Esophagus mucosa (tissue), 1 donor: ENCODE results near the gene ARHGEF7. TPM values are rescaled to one million over a fixed set of nuclear protein-coding genes. Genes with fewer than 3 reads are reported as not detected.

Experiments
- ATAC-seq: fragments of 200-7000 bp; cut with Tn5 transposase; one replicate; pipeline ENCODE4 v1.9.1; 2020
- total RNA-seq: library from RNA; stranded (reverse); gene quantifications from one replicate; pipeline ENCODE4 v1.2.4, GENCODE V29; 2023
- donor health status: DM: yes; HTN: yes; CAD: no.

The ARHGEF7 gene
- total RNA-seq, 1 donor from 2014 or later, result 25.6 TPM

DNA sequence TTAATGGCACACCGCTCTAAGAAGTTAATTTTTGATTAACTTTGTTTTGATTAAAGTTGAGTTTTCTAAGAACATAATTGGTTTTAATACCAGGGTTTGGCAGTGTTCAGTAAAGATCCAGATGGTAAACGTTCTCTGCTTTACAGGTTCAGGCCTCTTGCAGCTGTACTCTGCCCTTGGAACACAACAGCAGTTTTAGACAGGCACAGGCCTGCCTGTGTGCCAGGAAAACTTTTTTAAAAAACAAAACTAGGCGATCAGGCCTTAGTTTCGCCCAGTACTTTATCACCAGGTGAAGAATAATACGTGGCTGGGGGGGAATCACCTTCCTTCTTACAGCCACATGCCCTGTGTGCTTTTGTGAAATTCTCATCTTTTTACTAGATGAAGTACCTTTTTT is 167.3 kb downstream of the ARHGEF7 start:
- ATAC-seq, result peak; percentile 75

DNA sequence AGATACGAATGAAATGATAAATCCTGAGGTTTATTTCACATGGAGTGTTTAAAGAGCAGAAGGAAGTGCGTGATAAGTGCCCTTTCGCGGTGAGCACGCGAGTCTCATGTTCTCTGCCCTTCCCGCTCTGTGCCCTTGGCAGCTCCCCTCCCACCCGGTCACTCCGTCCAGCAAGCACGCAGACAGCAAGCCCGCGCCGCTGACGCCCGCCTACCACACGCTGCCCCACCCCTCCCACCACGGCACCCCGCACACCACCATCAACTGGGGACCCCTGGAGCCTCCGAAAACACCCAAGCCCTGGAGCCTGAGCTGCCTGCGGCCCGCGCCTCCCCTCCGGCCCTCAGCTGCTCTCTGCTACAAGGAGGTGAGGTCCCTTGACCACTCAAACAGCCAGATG is 167.9 kb downstream of the ARHGEF7 start:
- ATAC-seq, result no peak

DNA sequence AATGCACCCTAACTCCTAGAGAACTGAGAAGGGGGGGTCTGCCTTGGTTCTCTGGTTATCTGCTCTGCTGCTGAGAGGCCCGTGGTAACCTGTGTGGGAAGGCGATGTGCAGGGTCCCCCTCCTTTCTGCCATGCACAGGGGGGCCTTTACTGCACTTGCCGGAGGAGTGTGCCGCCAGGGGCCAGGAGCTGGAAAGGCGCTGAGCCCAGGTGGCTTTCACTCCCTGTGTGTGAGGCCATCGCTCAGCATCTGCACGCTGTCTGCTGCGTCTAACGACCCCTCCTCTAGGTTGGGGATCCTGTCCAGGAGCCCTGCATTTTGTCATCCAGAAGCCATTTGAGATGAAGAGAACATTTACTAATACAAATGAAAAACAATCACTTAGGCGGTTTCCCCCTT is 168.3 kb downstream of the ARHGEF7 start:
- ATAC-seq, result no peak

DNA sequence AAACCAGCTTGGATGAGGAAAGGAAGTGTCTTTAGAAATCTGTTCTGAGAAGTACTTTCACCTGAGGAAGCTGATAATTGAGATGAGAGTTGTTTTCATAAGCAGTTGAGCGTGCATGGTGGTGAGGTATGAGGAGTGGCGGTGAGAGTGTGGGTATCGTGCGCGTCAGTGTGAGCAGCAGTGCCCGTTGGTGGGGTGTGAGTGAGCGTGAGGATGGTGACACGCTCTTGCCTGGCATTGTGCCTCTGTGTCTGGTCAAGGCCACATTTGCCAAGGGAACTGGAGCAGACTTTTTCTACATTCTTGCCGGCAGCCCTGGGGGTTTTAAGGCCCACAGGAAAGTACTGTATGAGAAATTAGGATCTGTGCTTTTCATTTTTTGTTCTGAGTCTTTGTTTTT is 168.9 kb downstream of the ARHGEF7 start:
- no peak for ATAC-seq

DNA sequence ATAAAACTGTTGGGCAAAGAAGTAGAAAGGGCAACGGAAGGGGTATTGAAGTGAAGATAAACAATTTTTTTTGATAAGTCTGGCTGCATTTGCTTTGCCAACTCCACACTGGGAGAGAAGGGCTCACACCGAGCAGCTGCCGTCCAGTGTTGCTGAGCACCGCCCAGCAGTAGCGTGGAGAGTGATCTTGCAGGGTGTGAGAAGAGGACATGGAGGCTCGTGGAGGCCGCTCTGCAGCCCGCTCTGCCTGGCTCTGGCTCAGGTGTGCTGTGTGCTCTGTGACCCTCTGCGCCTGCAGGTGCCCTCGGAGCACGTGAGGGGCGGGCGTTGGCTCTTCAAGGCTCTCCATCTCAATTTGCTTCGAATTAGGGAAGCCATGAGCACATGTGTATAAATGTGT is 169.5 kb downstream of the ARHGEF7 start:
- no peak for ATAC-seq

DNA sequence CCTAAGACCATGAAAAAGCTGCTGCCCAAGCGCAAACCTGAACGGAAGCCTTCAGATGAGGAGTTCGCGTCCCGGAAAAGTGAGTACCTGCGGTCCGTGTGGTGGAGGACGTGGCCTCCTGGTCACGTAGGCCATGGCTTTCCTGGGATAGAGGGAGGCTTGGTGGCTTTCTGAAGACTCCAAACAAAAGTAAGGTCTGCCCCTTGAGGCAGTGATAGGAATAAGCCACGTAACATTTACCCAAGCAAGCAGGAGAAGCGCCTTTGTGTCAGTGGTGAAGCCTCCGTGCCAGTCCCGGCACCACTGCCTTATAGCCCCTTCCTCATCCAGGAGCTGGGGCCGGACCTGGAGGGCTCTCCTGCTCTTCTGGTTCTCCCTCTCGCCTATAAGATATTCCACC is 171.1 kb downstream of the ARHGEF7 start:
- no peak for ATAC-seq

DNA sequence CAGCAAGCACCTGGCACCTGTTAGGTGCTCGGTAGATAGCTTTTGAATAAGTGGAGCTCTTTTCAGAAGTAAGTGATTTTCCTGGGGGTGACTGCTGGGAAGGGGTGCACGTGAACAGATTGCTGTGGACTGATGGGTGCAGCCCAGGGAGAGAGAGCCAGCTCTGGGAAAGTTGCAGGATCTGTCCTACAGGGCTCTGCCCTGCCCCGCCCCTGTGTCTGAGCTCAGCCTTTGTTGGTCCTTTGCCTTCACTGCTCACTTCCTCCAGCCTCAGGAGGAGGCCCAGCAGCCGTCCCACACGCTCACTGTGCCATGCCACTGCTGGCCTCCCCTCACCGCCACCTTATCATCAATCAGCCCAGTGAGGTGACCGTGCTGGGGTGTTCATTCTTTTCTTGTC is 171.6 kb downstream of the ARHGEF7 start:
- ATAC-seq, result peak; percentile 44

DNA sequence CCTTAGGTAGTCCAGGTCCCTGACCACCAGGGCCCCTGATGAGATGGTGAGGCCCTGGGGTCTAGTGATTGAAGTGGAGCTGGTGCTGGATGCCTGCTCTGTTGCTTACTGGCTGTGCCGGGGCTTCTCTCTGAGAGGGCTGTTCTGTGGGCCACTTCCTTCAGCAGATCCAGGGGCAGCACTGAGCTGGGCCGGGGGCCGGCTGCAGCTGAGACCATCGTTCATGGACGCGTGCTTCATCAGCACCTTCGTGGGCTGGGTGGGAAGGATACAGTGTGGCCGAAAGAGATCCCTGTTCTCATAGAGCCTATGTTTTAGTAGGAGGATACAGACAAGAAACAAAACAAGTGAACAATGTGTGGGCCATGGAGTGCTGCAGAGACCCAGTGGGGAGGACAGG is 172.1 kb downstream of the ARHGEF7 start:
- ATAC-seq, result no peak

DNA sequence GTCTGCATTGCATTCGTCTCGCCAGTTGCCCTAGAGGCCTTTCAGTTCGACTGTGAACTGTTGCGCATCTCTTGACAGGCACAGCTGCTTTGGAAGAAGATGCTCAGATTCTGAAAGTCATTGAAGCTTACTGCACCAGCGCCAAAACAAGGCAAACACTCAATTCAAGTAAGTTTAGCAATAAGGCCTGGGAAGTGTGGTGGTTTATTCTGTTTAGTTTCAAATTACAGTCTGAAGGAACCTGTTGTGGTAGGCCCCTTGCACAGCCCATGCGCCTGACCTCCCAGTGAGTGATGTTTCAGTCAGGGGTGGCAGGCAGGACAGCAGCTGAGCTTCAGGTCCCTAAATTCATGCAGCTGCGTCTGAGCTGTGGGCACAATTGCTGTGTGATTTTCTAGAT is 173.2 kb downstream of the ARHGEF7 start:
- ATAC-seq, result no peak

DNA sequence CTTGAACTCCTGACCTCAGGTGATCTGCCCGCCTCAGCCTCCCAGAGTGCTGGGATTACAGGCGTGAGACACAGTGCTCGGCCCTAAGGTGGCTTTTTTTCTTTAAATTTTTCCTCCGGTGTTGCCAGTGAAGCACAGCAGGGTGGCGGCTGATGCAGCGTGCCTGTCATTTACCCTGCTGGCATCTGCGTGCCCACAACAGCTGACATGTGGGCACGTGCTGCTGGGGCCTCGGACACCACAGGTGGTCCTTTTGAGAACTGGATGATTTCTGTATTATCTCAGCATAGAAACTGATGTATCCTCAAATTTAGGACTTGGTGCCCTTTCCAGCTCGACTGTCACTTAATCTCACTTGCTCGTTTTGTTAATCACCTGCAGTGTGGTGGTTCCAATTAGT is 174.1 kb downstream of the ARHGEF7 start:
- no peak for ATAC-seq

DNA sequence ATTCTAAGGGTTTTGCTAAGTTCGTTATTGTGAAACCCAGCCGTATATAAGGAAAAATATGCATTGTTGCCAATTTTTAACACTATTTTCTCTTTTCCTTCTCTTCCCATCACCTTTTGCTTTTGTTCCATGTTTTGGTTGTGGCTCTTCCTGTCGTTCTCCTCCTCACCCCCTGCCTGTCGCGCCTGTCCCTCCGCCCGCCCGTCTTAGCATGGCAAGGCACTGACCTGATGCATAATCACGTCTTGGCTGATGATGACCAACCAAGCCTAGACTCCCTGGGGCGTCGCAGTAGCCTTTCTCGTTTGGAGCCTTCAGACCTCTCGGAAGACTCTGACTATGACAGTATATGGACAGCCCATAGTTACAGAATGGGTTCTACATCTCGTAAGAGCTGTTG is 176.8 kb downstream of the ARHGEF7 start:
- ATAC-seq, result no peak

DNA sequence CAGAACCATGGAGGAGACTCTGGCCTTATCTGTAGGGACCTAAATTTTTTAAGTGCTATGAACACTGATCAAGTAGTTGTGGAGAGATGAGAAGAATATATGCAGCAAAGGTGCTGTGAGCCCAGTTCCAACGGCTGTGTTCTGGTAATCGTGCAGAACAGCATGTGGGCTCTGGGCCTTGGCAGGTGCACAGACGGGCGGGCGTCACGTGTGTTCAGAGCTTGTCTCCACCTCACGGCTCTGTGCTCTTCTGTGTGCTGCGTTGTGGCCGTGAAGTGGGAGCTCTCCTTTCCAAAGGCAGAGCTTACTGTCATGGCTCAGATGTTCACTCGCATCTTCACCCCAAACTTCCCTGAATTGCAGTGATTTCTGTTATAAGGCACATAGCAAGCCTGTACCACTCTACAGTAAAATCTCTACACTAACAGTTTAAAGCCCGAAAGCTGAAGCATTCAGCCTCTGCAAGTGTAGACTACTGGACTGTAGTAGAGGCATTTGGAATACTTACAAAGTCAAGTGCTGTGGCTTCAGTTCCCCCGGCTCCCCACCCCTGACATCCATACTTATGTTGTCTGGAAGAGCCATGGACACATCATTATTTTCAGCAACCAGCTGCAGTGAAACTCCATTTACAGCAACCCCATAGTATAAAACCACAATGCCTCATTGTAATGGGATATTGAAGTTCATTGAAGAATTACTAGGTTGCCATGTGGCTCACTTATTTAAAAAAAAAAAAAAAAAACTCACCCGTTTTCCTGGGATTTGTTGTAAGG is 177.8 kb downstream of the ARHGEF7 start:
- ATAC-seq, result no peak

DNA sequence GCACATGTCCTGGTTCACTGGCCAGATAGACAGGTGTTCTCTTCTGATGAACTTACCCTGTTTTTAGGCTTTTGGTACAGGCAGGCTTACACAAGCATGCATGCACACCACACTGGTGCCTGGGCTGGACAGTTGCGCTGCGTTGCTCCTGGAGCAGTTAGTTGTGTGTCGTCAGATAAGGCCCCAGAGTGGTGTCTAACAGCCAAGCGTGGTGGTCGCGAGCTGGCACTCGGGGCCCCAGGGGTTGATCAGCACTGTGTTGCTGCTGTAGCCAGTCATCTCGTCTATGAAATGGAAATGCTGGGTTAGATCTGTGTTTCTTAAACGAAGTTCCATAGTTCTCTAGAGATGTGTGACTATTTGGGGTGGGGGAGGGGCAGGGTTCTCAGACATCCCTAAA is 180.8 kb downstream of the ARHGEF7 start:
- ATAC-seq, result no peak

DNA sequence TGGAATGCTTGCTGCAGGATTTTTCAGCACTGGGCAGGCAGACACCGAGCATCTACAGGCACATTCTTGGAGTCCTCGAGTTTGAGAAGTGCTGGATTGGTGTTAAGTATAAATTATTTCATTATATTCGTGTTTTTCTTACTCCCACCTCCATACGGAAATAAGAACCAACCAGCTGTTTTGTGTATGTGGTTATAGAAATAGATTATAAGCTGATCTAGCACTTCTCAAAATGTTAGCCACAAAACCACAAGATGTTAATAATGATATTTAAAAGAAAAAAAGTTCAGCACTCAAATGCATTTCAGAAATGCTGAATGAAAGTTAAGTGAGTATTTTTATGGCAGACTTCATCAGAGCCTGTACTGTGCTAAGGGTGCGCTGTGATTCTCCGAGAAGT is 181.3 kb downstream of the ARHGEF7 start:
- no peak for ATAC-seq

DNA sequence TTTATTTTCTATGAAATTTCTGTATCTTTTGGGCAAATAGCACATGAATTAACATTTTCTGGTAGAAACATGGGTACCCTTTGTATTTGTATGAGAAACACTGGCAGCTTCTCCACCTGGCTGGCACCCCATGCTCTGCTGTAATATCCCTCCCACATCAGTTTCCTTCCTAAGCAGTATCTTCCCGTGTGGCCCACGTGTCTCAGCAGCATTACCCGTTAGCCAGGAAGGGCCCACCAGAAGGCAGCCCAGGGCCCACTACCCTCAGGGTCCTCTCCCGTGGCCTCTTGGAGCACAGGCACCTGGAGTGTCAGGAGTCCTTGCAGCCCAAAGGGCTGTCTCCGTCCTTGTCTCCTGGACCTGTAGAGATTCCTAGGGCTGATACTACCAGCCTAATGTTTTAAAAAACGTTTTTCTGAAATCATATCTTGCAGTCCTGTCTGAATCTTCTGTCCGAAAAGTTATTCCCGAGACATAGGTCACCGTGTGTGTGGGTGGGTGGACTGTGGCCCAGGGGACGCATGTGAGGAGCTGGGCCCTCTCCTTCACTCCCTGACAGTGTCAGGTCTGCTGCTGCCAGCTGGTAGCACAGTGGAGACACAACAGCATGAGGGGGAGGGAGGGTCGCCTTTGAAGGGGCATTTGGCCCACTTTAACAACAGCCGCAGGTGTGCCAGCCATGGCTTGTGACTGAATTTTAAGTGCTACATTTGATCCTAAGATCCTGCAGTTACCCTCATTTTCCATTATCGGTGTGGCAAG is 183.3 kb downstream of the ARHGEF7 start:
- ATAC-seq, result no peak

DNA sequence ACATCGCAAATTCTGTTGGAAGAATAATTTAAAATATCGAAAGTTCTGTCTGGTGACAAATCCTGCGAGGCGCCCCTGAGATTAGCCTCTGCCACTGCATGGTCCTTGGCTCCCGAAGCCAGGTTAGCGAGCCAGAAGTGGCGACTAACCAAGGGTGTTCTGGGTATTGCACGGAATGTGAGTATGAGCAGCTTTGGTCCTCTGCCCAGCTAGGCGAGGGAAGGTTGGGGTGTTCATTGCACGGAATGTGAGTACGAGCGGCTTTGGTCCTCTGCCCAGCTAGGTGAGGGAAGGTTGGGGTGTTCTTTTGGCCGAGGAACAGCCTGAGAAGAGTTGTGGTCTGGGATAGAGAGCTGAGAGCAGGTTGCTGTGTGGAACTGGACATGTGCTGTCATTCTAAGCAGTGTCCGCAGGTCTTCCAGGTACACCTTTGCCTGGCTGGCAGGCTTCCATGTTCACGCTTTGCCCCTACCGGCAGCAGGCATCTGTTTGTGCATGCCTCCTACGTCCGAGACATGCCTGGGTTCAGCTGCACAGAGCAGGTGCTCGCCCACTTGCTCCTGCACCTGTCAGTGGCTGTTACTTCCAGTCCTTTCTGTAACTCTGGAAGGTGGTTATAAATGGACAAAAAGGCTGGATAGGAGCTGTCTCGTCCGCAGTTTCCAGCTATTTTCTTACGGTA is 187.1 kb downstream of the ARHGEF7 start:
- ATAC-seq, result peak; percentile 38

DNA sequence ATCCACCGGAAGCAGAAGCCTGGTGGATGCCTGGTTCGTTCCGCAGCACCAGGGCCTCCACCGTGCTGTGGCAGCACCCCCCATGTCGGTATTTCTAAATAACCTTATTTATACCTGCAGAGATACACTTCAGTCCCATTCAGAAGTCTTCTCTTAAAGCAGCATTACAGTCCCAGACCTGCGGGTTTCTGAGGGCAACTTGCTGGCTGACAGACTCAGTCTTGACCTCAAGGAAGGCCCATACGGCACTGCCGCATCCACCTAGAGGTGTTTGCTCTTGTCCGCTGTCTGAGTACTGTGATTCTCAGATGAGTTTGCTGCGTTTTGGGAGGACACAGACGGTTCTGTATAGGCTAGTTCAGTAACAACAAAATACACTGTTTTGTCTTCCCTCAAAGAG is 188.4 kb downstream of the ARHGEF7 start:
- ATAC-seq, result no peak

DNA sequence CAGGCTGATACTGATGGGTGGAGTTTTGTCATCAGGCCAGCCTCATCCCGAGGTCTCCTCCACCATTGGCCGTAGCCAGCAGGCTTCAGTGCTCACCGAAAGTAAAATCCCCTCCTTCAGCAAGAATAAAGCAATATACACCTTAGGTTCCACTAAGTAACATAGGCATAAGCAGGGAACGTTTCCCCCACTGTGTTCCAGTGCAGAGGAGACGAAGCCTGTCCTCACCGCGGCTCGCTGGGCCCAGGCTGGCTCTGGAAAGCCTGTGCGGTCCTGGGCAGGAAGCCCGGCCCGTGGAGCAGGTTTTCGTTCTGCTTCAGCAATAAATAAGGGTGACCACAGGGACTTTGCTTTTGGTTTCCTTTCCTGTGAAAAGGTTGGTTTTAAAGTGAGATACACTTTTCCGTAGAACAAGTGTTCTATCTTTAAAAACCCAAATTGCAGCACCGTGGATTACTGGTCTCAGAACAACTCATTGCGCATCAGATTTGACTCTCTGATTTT is 189.0 kb downstream of the ARHGEF7 start:
- no peak for ATAC-seq

DNA sequence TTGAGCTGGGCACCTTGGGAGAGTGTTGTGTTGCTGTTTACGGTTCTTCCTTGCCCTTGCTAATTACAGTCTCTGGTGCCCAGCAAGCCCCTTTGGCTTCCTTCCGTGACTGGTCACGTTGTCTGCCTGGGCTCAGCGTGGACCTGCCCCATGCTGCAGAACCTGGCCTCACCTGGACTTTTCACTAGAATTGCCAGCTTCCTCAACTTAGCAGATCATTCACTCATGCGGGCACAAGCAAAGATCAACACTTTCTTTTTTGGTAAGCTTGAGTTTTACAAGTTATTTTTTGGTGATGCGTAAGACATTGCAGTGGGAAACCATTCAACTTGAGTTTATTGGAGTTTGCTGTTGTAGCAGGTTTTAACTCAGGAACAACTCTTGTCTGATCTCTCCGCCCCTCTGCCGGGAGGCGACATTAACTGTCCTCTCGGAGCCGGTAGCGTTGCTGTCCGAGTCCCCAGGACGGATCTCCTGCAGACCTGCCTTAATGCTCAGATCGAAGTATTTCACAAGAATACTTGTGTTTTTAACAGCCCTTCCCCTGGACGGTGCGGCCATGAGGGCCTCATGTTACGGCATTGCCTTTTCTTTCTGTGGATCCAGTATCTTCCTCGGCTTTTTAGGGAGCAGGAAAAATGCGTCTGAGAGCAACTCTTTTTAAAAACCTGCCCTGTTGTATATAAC is 189.6 kb downstream of the ARHGEF7 start:
- ATAC-seq, result no peak

DNA sequence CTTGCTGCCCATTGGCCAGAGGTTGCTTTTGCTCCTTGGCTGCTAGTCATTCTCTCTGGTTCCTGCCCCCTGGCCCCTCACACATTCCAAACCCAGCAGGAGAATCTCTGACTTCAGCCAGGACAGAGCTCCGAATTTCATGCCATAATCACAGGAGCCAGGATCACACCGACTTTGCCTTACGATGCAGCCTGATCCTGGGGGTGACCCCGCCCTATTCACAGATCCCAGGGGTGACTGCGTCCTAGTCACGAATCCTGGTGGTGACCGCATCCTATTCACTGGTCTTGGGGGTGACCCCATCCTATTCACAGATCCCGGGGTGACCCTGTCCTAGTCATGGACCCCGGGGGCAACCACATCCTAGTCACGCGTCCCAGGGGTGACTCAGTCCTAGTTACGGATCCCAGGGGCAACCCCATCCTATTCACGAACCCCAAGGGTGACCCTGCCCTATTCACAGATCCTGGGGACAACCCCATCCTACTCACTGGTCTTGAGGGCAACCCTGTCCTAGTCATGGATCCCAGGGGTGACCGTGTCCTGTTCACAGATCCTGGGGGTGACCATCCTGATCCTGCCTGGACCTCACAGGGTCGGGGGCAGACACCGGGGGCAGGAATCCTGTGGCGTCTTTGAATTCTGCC is 198.0 kb downstream of the ARHGEF7 start:
- ATAC-seq, result peak; percentile 13

DNA sequence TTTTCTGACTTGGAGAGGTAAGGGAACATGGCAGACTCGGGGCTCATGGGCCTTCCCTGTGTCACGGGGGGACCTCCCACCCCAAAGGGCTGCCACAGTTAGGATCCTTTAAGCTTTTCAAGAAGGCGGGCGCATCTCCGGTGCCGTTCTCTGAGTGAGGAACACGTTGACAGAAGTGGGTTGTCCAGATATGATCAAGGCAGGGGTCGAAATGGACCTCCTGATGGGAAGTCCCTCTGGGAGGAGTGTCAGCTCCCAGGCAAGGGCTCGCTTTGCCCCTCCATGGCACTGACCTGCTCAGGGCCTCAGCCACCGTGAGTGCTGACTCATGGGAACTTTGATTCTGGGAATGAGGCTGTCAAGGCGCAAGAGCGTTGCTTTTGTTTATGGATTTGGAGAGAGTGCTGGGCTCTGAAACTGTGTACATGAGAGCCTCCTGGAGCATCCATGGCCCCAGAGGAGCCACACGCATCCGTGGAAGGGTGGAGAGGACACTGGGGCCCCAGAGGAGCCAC is 198.9 kb downstream of the ARHGEF7 start:
- no peak for ATAC-seq

DNA sequence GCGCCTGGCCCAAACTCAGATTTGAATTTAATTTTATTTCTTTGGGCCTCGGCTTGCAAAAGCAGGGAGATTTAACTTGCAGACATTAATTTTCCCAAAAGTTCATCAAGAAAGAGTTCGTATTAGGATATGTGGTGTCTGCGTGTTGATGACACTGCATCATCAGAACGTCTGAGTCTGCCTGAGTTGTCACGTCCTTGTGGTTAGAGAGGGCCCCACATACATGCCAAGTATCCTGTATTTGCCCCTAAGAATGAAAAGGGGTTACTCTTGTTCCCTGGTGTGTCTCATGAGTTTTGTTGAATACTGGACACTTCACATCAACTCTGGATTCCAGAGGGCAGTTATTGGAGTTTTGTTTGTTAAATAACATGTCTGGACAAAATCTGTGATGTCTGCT is 199.7 kb downstream of the ARHGEF7 start:
- ATAC-seq, result no peak
